ENCODE data around the gene SLC51B. TPM values are rescaled to one million over a fixed set of nuclear protein-coding genes. Genes with fewer than 3 reads are reported as not detected.
"Not testable (repeated sequence)": the region's sequence is repeated elsewhere in the genome, so short reads cannot be mapped to it uniquely, and the experiment has no call there.

SLC51B gene
- total RNA-seq, 1 donor from 2014 or later, result not detected

- intact Hi-C loops (cut with DNase I), result loop anchor here (10.0 kb wide), 1 partner anchor 46 kb away; no protein-coding TSS in a partner anchor
- no peak for DNase-seq
- ATAC-seq (ENCODE audit: poor library complexity), result no peak
These were observed 6.8 kb upstream of the SLC51B start for GRCh38 chr15:65038428-65038827.

- intact Hi-C loops (cut with DNase I), result loop anchor here (10.0 kb wide), 1 partner anchor 46 kb away; no protein-coding TSS in a partner anchor
- no peak for ATAC-seq (ENCODE audit: poor library complexity)
These were observed 6.4 kb upstream of the SLC51B start for GRCh38 chr15:65038836-65039235.

GRCh38 chr15:65040461-65040860 is 4.7 kb upstream of the SLC51B start:
- intact Hi-C loops (cut with DNase I), result no loop called here
- no peak for DNase-seq
- ATAC-seq (ENCODE audit: poor library complexity), result no peak

More at GRCh38 chr15:65038836-65039235, 6.4 kb upstream of the SLC51B start:
- no peak for DNase-seq

- no peak for DNase-seq
- ATAC-seq (ENCODE audit: poor library complexity), result no peak
- intact Hi-C loops (cut with DNase I), result no loop called here
These were observed 3.4 kb upstream of the SLC51B start for GRCh38 chr15:65041787-65042186.

- intact Hi-C loops (cut with DNase I), result no loop called here
- no peak for ATAC-seq (ENCODE audit: poor library complexity)
- DNase-seq, result no peak
These were observed 2.3 kb upstream of the SLC51B start for GRCh38 chr15:65042776-65043327.

- DNase-seq; intact Hi-C loops (cut with DNase I): not testable (repeated sequence)
- ATAC-seq (ENCODE audit: poor library complexity), result peak; percentile 18
These were observed 969 bp upstream of the SLC51B start for GRCh38 chr15:65044218-65044617.

GRCh38 chr15:65048241-65048640 is 3.1 kb downstream of the SLC51B start:
- ATAC-seq (ENCODE audit: poor library complexity) (no peak), DNase-seq (no peak)
- intact Hi-C loops (cut with DNase I), result no loop called here

GRCh38 chr15:65049418-65049840 is 4.2 kb downstream of the SLC51B start:
- ATAC-seq (ENCODE audit: poor library complexity) (peak; percentile 93), DNase-seq (peak; percentile 94)
- intact Hi-C loops (cut with DNase I), result no loop called here

- no peak for ATAC-seq (ENCODE audit: poor library complexity)
- no peak for DNase-seq
- intact Hi-C loops (cut with DNase I), result loop anchor here (5.0 kb wide), 1 partner anchor 47 kb away; no protein-coding TSS in a partner anchor
These were observed 5.1 kb downstream of the SLC51B start for GRCh38 chr15:65050270-65050669.

GRCh38 chr15:65051266-65051665 is 6.1 kb downstream of the SLC51B start:
- DNase-seq, result no peak
- ATAC-seq (ENCODE audit: poor library complexity), result no peak
- intact Hi-C loops (cut with DNase I), result loop anchor here (5.0 kb wide), 1 partner anchor 46 kb away; no protein-coding TSS in a partner anchor

- no peak for DNase-seq
- no peak for ATAC-seq (ENCODE audit: poor library complexity)
- intact Hi-C loops (cut with DNase I), result loop anchor here (5.0 kb wide), 1 partner anchor 44 kb away; no protein-coding TSS in a partner anchor
These were observed 7.8 kb downstream of the SLC51B start for GRCh38 chr15:65052956-65053355.

- peak; percentile 86 for ATAC-seq (ENCODE audit: poor library complexity)
- peak; percentile 84 for DNase-seq
- intact Hi-C loops (cut with DNase I), result loop anchor here (2.0 to 5.0 kb wide), 2 partner anchors 28 to 43 kb away; no protein-coding TSS in a partner anchor
These were observed 9.4 kb downstream of the SLC51B start for GRCh38 chr15:65054333-65055200.

- intact Hi-C loops (cut with DNase I), result loop anchor here (2.0 kb wide), 1 partner anchor 27 kb away; no protein-coding TSS in a partner anchor
- ATAC-seq (ENCODE audit: poor library complexity), result peak; percentile 70
- DNase-seq, result no peak
These were observed 10.1 kb downstream of the SLC51B start for GRCh38 chr15:65055201-65055870.

- intact Hi-C loops (cut with DNase I), result no loop called here
- no peak for DNase-seq
- ATAC-seq (ENCODE audit: poor library complexity), result no peak
These were observed 10.9 kb downstream of the SLC51B start for GRCh38 chr15:65056106-65056505.

- intact Hi-C loops (cut with DNase I), result no loop called here
- DNase-seq, result no peak
- no peak for ATAC-seq (ENCODE audit: poor library complexity)
These were observed 11.8 kb downstream of the SLC51B start for GRCh38 chr15:65056868-65057548.

GRCh38 chr15:65057549-65057940 is 12.4 kb downstream of the SLC51B start:
- DNase-seq, result no peak
- intact Hi-C loops (cut with DNase I), result no loop called here
- ATAC-seq (ENCODE audit: poor library complexity), result no peak

- intact Hi-C loops (cut with DNase I), result no loop called here
- no peak for ATAC-seq (ENCODE audit: poor library complexity)
- DNase-seq, result no peak
These were observed 13.5 kb downstream of the SLC51B start for GRCh38 chr15:65058394-65059368.

- ATAC-seq (ENCODE audit: poor library complexity) (no peak), DNase-seq (no peak)
- intact Hi-C loops (cut with DNase I), result no loop called here
These were observed 14.2 kb downstream of the SLC51B start for GRCh38 chr15:65059369-65059750.
